Mononuclear cell (primary cell): ENCODE results near the gene POLD3. TPM values are rescaled to one million over a fixed set of nuclear protein-coding genes. Genes with fewer than 3 reads are reported as not detected.
A peak's percentile ranks its signal among the peaks of the same experiment; 100 is the strongest.
"Not testable (repeated sequence)": the region's sequence is repeated elsewhere in the genome, so short reads cannot be mapped to it uniquely, and the experiment has no call there.

ENCODE experiments used
- H3K27me3 ChIP-seq: 2 replicates; pipeline ENCODE4 v1.6.0; 2011; ENCODE audit warnings: low read length, control low read depth; ENCODE audit not compliant: insufficient read depth
- H3K4me1 ChIP-seq: 2 replicates; pipeline ENCODE4 v1.5.1; 2011; ENCODE audit warnings: mild to moderate bottlenecking, low read length, control low read depth; ENCODE audit not compliant: insufficient read depth
- H3K4me3 ChIP-seq: 2 replicates; pipeline ENCODE4 v1.5.1; 2011; ENCODE audit warnings: mild to moderate bottlenecking, low read length, moderate library complexity
- H3K9me3 ChIP-seq: 2 replicates; pipeline ENCODE4 v1.5.1; 2011; ENCODE audit warnings: low read depth, mild to moderate bottlenecking, control low read depth, low read length
- total RNA-seq: library from RNA; depleted of rRNA; stranded (reverse); fragments of >200 nt; gene quantifications from one replicate; pipeline ENCODE4 v1.2.3, GENCODE V29; 2012

POLD3 gene
- total RNA-seq, 1 donor, result 5.7 TPM

GRCh38 chr11:74574563-74574962 lies 17.8 kb upstream of the POLD3 start:
- H3K9me3 ChIP-seq, result no peaks in the 10 kb centered on the region
- no peaks in the 10 kb centered on the region for H3K4me1 ChIP-seq
- no peak overlapping the region for H3K4me3 ChIP-seq
- H3K27me3 ChIP-seq, result no peaks in the 10 kb centered on the region

- no peaks in the 10 kb centered on the region for H3K27me3 ChIP-seq
- H3K9me3 ChIP-seq, result no peaks in the 10 kb centered on the region
- H3K4me3 ChIP-seq, result no peak overlapping the region
- H3K4me1 ChIP-seq, result peaks cover 6% of the 10 kb centered on the region
Observed at GRCh38 chr11:74575999-74576398, 16.4 kb upstream of the POLD3 start.

GRCh38 chr11:74577181-74577580 lies 15.2 kb upstream of the POLD3 start:
- H3K4me3 ChIP-seq, result no peak overlapping the region
- no peaks in the 10 kb centered on the region for H3K27me3 ChIP-seq
- H3K9me3 ChIP-seq, result no peaks in the 10 kb centered on the region
- peaks cover 16% of the 10 kb centered on the region for H3K4me1 ChIP-seq

GRCh38 chr11:74577624-74578396 lies 14.6 kb upstream of the POLD3 start:
- Histone ChIP-seq H3K4me3 (no peak overlapping the region), H3K27me3 (no peaks in the 10 kb centered on the region), H3K9me3 (no peaks in the 10 kb centered on the region), H3K4me1 (peaks cover 17% of the 10 kb centered on the region)

GRCh38 chr11:74579577-74580270 lies 12.7 kb upstream of the POLD3 start:
- peaks cover 17% of the 10 kb centered on the region for H3K4me1 ChIP-seq
- H3K9me3 ChIP-seq, result no peaks in the 10 kb centered on the region
- H3K27me3 ChIP-seq, result no peaks in the 10 kb centered on the region
- H3K4me3 ChIP-seq, result no peak overlapping the region

GRCh38 chr11:74581954-74582547 lies 10.3 kb upstream of the POLD3 start:
- Histone ChIP-seq H3K9me3 (no peaks in the 10 kb centered on the region), H3K4me1 (peaks cover 17% of the 10 kb centered on the region), H3K27me3 (no peaks in the 10 kb centered on the region), H3K4me3 (no peak overlapping the region)

GRCh38 chr11:74583024-74583624 lies 9.3 kb upstream of the POLD3 start:
- Histone ChIP-seq H3K9me3 (no peaks in the 10 kb centered on the region), H3K27me3 (no peaks in the 10 kb centered on the region), H3K4me1 (peaks cover 17% of the 10 kb centered on the region), H3K4me3 (no peak overlapping the region)

GRCh38 chr11:74590492-74590891 lies 1.9 kb upstream of the POLD3 start:
- peaks cover 13% of the 10 kb centered on the region for H3K4me1 ChIP-seq
- H3K27me3 ChIP-seq, H3K4me3 ChIP-seq, H3K9me3 ChIP-seq: not testable (repeated sequence)

GRCh38 chr11:74592063-74592440 lies 330 bp upstream of the POLD3 start:
- Histone ChIP-seq H3K9me3 (no peaks in the 10 kb centered on the region), H3K4me1 (peaks cover 13% of the 10 kb centered on the region), H3K4me3 (peak overlapping the region; percentile 95), H3K27me3 (no peaks in the 10 kb centered on the region)

GRCh38 chr11:74593463-74593862 lies 1.1 kb downstream of the POLD3 start:
- peaks cover 13% of the 10 kb centered on the region for H3K4me1 ChIP-seq
- peak overlapping the region; percentile 95 for H3K4me3 ChIP-seq
- no peaks in the 10 kb centered on the region for H3K27me3 ChIP-seq
- no peaks in the 10 kb centered on the region for H3K9me3 ChIP-seq

GRCh38 chr11:74602637-74603556 lies 10.5 kb downstream of the POLD3 start:
- H3K9me3 ChIP-seq, result no peaks in the 10 kb centered on the region
- no peaks in the 10 kb centered on the region for H3K4me1 ChIP-seq
- no peak overlapping the region for H3K4me3 ChIP-seq
- H3K27me3 ChIP-seq, result no peaks in the 10 kb centered on the region

- Histone ChIP-seq H3K4me1 (no peaks in the 10 kb centered on the region), H3K4me3 (no peak overlapping the region), H3K9me3 (no peaks in the 10 kb centered on the region), H3K27me3 (no peaks in the 10 kb centered on the region)
Observed at GRCh38 chr11:74603845-74604244, 11.5 kb downstream of the POLD3 start.

- Histone ChIP-seq H3K4me3 (no peak overlapping the region), H3K4me1 (no peaks in the 10 kb centered on the region), H3K9me3 (no peaks in the 10 kb centered on the region), H3K27me3 (no peaks in the 10 kb centered on the region)
Observed at GRCh38 chr11:74604311-74604710, 11.9 kb downstream of the POLD3 start.

- Histone ChIP-seq H3K9me3 (no peaks in the 10 kb centered on the region), H3K27me3 (no peaks in the 10 kb centered on the region), H3K4me1 (no peaks in the 10 kb centered on the region), H3K4me3 (no peak overlapping the region)
Observed at GRCh38 chr11:74605403-74605802, 13.0 kb downstream of the POLD3 start.
